GM12801 (cell line): ENCODE data around the gene PDE3B.

Experiments used
- CTCF ChIP-seq: IDR thresholded peaks from one replicate; pipeline ENCODE4 v1.5.1; 2011; ENCODE audit warnings: control low read depth; ENCODE audit not compliant: insufficient read length; ENCODE audit errors: extremely low read depth

PDE3B gene

GRCh38 chr11:14835496-14836492 lies 192.2 kb downstream of the PDE3B start:
- no peak for TF ChIP-seq CTCF

- no peak for TF ChIP-seq CTCF
Measured at GRCh38 chr11:14842002-14842401, 198.4 kb downstream of the PDE3B start.

- TF ChIP-seq CTCF: no peak
Measured at GRCh38 chr11:14852571-14853177, 209.1 kb downstream of the PDE3B start.

GRCh38 chr11:14854057-14854456 lies 210.5 kb downstream of the PDE3B start:
- TF ChIP-seq CTCF: no peak

DNA sequence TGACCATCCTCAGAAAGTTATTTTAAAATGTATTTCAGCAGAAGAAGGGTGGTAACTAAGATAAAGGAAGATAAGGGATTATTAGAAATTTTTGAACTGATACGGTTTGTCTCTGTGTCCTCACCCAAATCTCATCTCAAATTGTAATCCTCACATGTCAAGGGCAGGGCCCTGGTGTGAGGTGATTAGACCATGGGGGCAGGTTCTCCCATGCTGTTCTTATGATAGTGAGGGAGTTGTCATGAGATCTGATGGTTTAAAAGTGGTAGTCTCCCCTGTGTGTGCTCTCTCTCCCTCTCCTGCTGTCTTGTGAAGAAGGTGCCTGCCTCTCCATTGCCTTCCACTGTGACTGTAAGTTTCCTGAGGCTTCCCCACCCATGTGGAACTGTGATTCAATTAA lies 212.3 kb downstream of the PDE3B start:
- no peak for TF ChIP-seq CTCF

GRCh38 chr11:14857621-14858020 lies 214.0 kb downstream of the PDE3B start:
- TF ChIP-seq CTCF: no peak

DNA sequence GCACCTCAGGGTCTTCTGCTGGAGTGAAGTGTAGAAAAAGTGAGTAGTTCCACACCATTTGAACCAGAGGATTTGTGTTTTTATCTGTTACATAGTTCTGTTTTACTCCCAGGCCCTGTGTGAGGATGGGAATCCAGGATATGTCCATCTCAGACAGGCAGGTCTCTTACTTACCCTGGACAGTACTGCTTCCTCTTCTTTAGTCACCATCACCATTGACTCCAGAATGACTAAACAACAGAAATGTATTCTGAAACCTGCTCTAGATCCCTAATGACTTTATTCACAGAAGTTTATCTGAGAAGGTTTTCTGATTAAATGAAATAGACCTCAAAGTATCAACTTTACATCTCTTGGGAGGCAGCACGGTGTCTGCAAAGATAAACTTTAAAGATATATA lies 214.8 kb downstream of the PDE3B start:
- TF ChIP-seq CTCF: no peak
